Gastroesophageal sphincter (tissue), 2 donors: ENCODE measurements around the gene RLBP1.

Experiments
- EP300 ChIP-seq: sonication (generic); formaldehyde crosslinking; IDR thresholded peaks from one replicate; pipeline ENCODE4 v1.6.1; 2017; ENCODE audit warnings: antibody characterized with exemption, mild to moderate bottlenecking
- POLR2A ChIP-seq, 2 donors: fragments of 450-650 bp; IDR thresholded peaks; one replicate each; pipeline ENCODE4 v1.6.1; 2017; ENCODE audit warnings: antibody characterized with exemption in 2 of 2, mild to moderate bottlenecking in 2 of 2, moderate library complexity in 1 of 2

- TF ChIP-seq POLR2A (IDR thresholded peaks at IDR 0.05) (no peak), EP300 (no peak)
Observed at GRCh38 chr15:89218531-89218930, 2.8 kb downstream of the RLBP1 start.
